HCT116 (cell line): ENCODE measurements around the gene CELA3A. TPM values are rescaled to one million over a fixed set of nuclear protein-coding genes. Genes with fewer than 3 reads are reported as not detected.
A peak's percentile ranks its signal among the peaks of the same experiment; 100 is the strongest.

Experiments used
- ATAC-seq: fragments of 200-7000 bp; cut with Tn5 transposase; 2 replicates; pipeline ENCODE4 v1.9.1; 2020; ENCODE audit warnings: mild to moderate bottlenecking, moderate library complexity
- BruUV-seq: library from RNA; stranded (reverse); fragments of 400-500 nt; replicated peaks from 2 replicates; lab custom pipeline; 2021; lab: Mats Ljungman, UMichigan
- CTCF ChIA-PET: fragments of 300-600 bp; sonication (Branson Sonifier 250); formaldehyde crosslinking; loops from one replicate; lab custom pipeline; 2021; ENCODE audit warnings: antibody characterized with exemption; lab: Charles Lee
- POLR2A ChIA-PET: fragments of 300-600, 350-600 bp; sonication (Branson Sonifier 250); formaldehyde crosslinking; loops from one replicate; lab custom pipeline; 2021; ENCODE audit warnings: antibody characterized with exemption; lab: Charles Lee
- RAD21 ChIA-PET, 2 experiments: fragments of 300-600 bp; sonication (Branson Sonifier 250); formaldehyde crosslinking; loops; one replicate each; lab custom pipeline; 2023; ENCODE audit warnings: low total read pairs in 2 of 2; ENCODE audit not compliant: uncharacterized antibody in 2 of 2, unreplicated experiment in 2 of 2, low non-redundant PET in 1 of 2; lab: Charles Lee
- DNase-seq: peaks from one replicate; pipeline ENCODE4 v3.0.0-alpha.2; 2010; ENCODE audit warnings: low read depth, low spot score
- H2AFZ ChIP-seq: fragments of 200-600 bp; shearing (Covaris generic), sonication (generic); 2 replicates; pipeline ENCODE4 v1.6.1; 2017; ENCODE audit warnings: low read depth, mixed run types, mixed read lengths, antibody characterized with exemption, low read length; ENCODE audit not compliant: poor library complexity, severe bottlenecking
- H3K27ac ChIP-seq: 2 replicates; pipeline ENCODE4 v1.5.1; 2012; ENCODE audit warnings: low read depth, low read length
- H3K27me3 ChIP-seq: fragments of 200-600 bp; sonication (generic); 2 replicates; pipeline ENCODE4 v1.6.1; 2016; ENCODE audit warnings: mixed run types, low read length, mixed read lengths; ENCODE audit not compliant: insufficient read depth
- H3K36me3 ChIP-seq, 2 experiments: fragments of 200-500 bp in 1 of 2; fragments of 200-600 bp in 1 of 2; sonication (Bioruptor generic) in 1 of 2; sonication (generic) in 1 of 2; 2 replicates each; pipeline versions ENCODE4 v1.5.1 to v1.6.1; 2014 to 2016; ENCODE audit warnings: low read length in 2 of 2, inconsistent platforms in 1 of 2, mixed read lengths in 1 of 2, mixed run types in 1 of 2; ENCODE audit not compliant: insufficient read depth in 2 of 2, control insufficient read depth in 1 of 2
- H3K4me1 ChIP-seq, 2 experiments: fragments of 200-600 bp in 1 of 2; sonication (generic) in 1 of 2; 2 replicates each; pipeline versions ENCODE4 v1.5.1 to v1.6.1; 2012 to 2017; ENCODE audit warnings: low read length in 2 of 2, inconsistent platforms in 1 of 2, mild to moderate bottlenecking in 1 of 2, mixed read lengths in 1 of 2, mixed run types in 1 of 2, moderate library complexity in 1 of 2; ENCODE audit not compliant: insufficient read depth in 2 of 2, control insufficient read depth in 1 of 2
- H3K4me2 ChIP-seq: fragments of 200-600 bp; sonication (generic); 2 replicates; pipeline ENCODE4 v1.6.1; 2017; ENCODE audit warnings: mixed run types, low read length, mixed read lengths
- H3K4me3 ChIP-seq, 2 experiments: fragments of 200-600 bp in 1 of 2; sonication (generic) in 1 of 2; replicated peaks in 1 of 2; 2 replicates each; pipeline ENCODE4 v1.5.1; 2011 to 2016; ENCODE audit warnings: low read length in 2 of 2, control low read depth in 1 of 2, low read depth in 1 of 2, mild to moderate bottlenecking in 1 of 2, mixed read lengths in 1 of 2, mixed run types in 1 of 2
- H3K79me2 ChIP-seq: fragments of 200-600 bp; sonication (generic); 2 replicates; pipeline ENCODE4 v1.6.1; 2017; ENCODE audit warnings: mild to moderate bottlenecking, mixed run types, low read length, moderate library complexity, mixed read lengths; ENCODE audit not compliant: insufficient read depth
- H3K9ac ChIP-seq: fragments of 200-600 bp; sonication (generic); 2 replicates; pipeline ENCODE4 v1.6.1; 2016; ENCODE audit warnings: low read length, mixed read lengths
- H3K9me2 ChIP-seq: fragments of 200-600 bp; sonication (generic), shearing (Covaris generic); 2 replicates; pipeline ENCODE4 v1.6.1; 2017; ENCODE audit warnings: mixed run types, mild to moderate bottlenecking, moderate library complexity; ENCODE audit not compliant: insufficient read depth
- H3K9me3 ChIP-seq, 2 experiments: fragments of 200-500 bp in 1 of 2; fragments of 200-600 bp in 1 of 2; sonication (Bioruptor generic) in 1 of 2; sonication (generic) in 1 of 2; 2 replicates each; pipeline ENCODE4 v1.6.1; 2014 to 2017; ENCODE audit warnings: low read length in 2 of 2, mixed read lengths in 2 of 2, inconsistent platforms in 1 of 2, low read depth in 1 of 2, mild to moderate bottlenecking in 1 of 2, mixed run types in 1 of 2, moderate library complexity in 1 of 2; ENCODE audit not compliant: control insufficient read depth in 1 of 2, insufficient read depth in 1 of 2
- H4K20me1 ChIP-seq: fragments of 200-600 bp; sonication (generic), shearing (Covaris generic); 2 replicates; pipeline ENCODE4 v1.6.1; 2017; ENCODE audit warnings: mixed run types, mild to moderate bottlenecking, moderate library complexity; ENCODE audit not compliant: insufficient read depth
- CBX3 ChIP-seq: IDR thresholded peaks from 2 replicates; pipeline ENCODE4 v1.6.1; 2012; ENCODE audit warnings: low read depth
- CEBPB ChIP-seq: IDR thresholded peaks from 2 replicates; pipeline ENCODE4 v1.6.1; 2012; ENCODE audit warnings: low read depth
- EGR1 ChIP-seq: IDR thresholded peaks from 2 replicates; pipeline ENCODE4 v1.6.1; 2012; ENCODE audit warnings: low read depth
- ELF1 ChIP-seq: IDR thresholded peaks from 2 replicates; pipeline ENCODE4 v1.6.1; 2012; ENCODE audit warnings: low read depth, borderline replicate concordance
- EZH2phosphoT487 ChIP-seq: fragments of 200-600 bp; IDR thresholded peaks from 2 replicates; pipeline ENCODE4 v1.6.1; 2018; ENCODE audit warnings: antibody characterized with exemption, borderline replicate concordance
- JUND ChIP-seq: IDR thresholded peaks from 2 replicates; pipeline ENCODE4 v1.6.1; 2012
- MAX ChIP-seq: IDR thresholded peaks from 2 replicates; pipeline ENCODE4 v1.6.1; 2012
- POLR2A ChIP-seq: IDR thresholded peaks from 2 replicates; pipeline ENCODE4 v1.7.0; 2011; ENCODE audit warnings: borderline replicate concordance; ENCODE audit not compliant: insufficient read depth, insufficient read length; ENCODE audit errors: extremely low read depth
- RAD21 ChIP-seq: IDR thresholded peaks from 2 replicates; pipeline ENCODE4 v1.6.1; 2012; ENCODE audit warnings: low read depth, mild to moderate bottlenecking
- SIN3A ChIP-seq: IDR thresholded peaks from 2 replicates; pipeline ENCODE4 v1.6.1; 2012; ENCODE audit warnings: low read depth
- SP1 ChIP-seq: IDR thresholded peaks from 2 replicates; pipeline ENCODE4 v1.6.1; 2012; ENCODE audit warnings: low read depth
- SRF ChIP-seq: IDR thresholded peaks from 2 replicates; pipeline ENCODE4 v1.6.1; 2012; ENCODE audit warnings: low read depth
- YY1 ChIP-seq: IDR thresholded peaks from 2 replicates; pipeline ENCODE4 v1.6.1; 2011; ENCODE audit warnings: low read length, low read depth, moderate library complexity, mild to moderate bottlenecking; ENCODE audit not compliant: insufficient replicate concordance; ENCODE audit errors: extremely low read depth
- ZBTB33 ChIP-seq: IDR thresholded peaks from 2 replicates; pipeline ENCODE4 v1.6.1; 2011; ENCODE audit warnings: mild to moderate bottlenecking, low read length, moderate library complexity; ENCODE audit not compliant: insufficient replicate concordance; ENCODE audit errors: extremely low read depth
- ZFX ChIP-seq: fragments of 450-650 bp; IDR thresholded peaks from 2 replicates; pipeline ENCODE4 v1.6.1; 2017
- intact Hi-C: fragments of 100-400 bp; cut with micrococcal nuclease; formaldehyde crosslinking; loops from 2 replicates; pipeline ENCODE4 v1.10.0; 2022
- total RNA-seq: library from RNA; stranded (reverse); gene quantifications from one replicate; pipeline ENCODE4 v1.2.1, GENCODE V29; 2021; ENCODE audit not compliant: unreplicated experiment
- TF ChIP-seq, protein P1 (sequence below): IDR thresholded peaks from 2 replicates; pipeline ENCODE4 v1.6.1; 2012; ENCODE audit warnings: low read depth
- TF ChIP-seq, protein P2 (sequence below), 3 experiments: fragments of 200-600 bp in 1 of 3; sonication (generic) in 1 of 3; IDR thresholded peaks in 2 of 3; conservative IDR thresholded peaks in 1 of 3; 2 replicates each; pipeline ENCODE4 v1.5.1; 2012 to 2017; ENCODE audit warnings: low read depth in 2 of 3, low read length in 2 of 3, antibody characterized with exemption in 1 of 3, borderline replicate concordance in 1 of 3, control low read depth in 1 of 3, mild to moderate bottlenecking in 1 of 3, mixed read lengths in 1 of 3, mixed run types in 1 of 3, moderate library complexity in 1 of 3; ENCODE audit not compliant: insufficient read depth in 1 of 3

Gene CELA3A
- total RNA-seq, 1 experiment from 2014 or later, result 9.0 TPM

DNA sequence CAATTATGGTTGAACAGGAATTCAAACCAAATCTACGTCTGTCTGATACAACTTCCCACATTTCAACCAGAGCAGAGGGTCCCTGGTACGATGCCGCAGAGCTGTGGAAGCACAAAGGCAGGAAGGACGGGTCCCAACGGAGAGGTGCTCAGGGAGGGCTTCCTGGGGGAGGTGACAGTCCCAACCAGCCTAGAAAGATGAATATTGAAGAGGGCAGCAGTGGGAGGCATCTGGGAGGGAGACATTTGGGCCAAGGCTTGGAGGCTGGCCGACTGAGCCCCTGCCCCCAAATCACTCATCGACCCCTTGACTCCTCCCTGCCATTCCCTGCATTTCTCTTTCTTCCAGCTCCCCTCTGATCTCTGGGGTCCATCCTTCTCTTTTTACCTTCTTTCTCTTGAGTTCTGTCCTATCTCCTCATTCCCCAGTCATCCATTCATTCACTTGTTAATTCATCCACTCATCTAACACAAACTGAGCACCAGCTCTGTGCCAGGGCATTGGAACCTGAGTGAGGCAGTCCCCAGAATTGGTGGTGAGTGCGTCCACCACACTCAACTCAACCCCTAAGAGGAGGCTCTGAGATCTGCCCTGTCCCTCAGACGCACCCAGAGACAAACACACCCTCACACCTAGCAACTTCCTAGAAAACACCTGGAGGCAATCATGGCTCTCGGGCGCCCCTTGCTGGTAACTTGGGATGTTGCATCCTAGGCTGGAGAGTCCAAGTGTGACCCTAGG is 37.8 kb upstream of the CELA3A start:
- Histone ChIP-seq H3K4me1 (peaks cover 3 to 13% of the 10 kb centered on the region in 2 experiments; a peak in 3 of 4 replicates), H3K27me3 (no peaks in the 10 kb centered on the region), H3K27ac (no peak overlapping the region), H4K20me1 (no peaks in the 10 kb centered on the region), H3K36me3 (no peaks in the 10 kb centered on the region), H2AFZ (peak overlapping the region; percentile 93), H3K4me3 (no peak overlapping the region), H3K9me2 (no peaks in the 10 kb centered on the region), H3K79me2 (no peaks in the 10 kb centered on the region), H3K9ac (no peak overlapping the region), H3K9me3 (no peaks in the 10 kb centered on the region), H3K4me2 (peak overlapping the region; percentile 43; the same call in 1 of the 2 replicates)
- intact Hi-C loops, result loop anchor here (1.0 to 5.0 kb wide), 3 partner anchors 91 to 306 kb away; no protein-coding TSS in a partner anchor
- POLR2A ChIA-PET, result no interaction called here
- CTCF ChIA-PET, result interaction anchor here (0.7 kb wide), 1 partner anchor 252 kb away, joined by 4 read pairs; no protein-coding TSS in a partner anchor
- BruUV-seq, result no TSS peak
- RAD21 ChIA-PET, result interaction anchor here in 1 of 2 experiments (0.6 kb wide), 1 partner anchor 126 kb away, joined by 3 read pairs; no protein-coding TSS in a partner anchor
- peak; percentile 91 for ATAC-seq
- DNase-seq, result peak; percentile 47
- TF ChIP-seq ZFX (no peak), SIN3A (no peak), YY1 (no peak), RAD21 (peak; percentile 99), POLR2A (no peak), SRF (no peak), ELF1 (no peak), CEBPB (no peak), CBX3 (0 out of 2 replicates have a peak, but pooled peaks have one; percentile 20), ZBTB33 (no peak), EGR1 (no peak), JUND (no peak), SP1 (no peak), MAX (no peak), EZH2phosphoT487 (no peak)
- TF ChIP-seq, protein P1, sequence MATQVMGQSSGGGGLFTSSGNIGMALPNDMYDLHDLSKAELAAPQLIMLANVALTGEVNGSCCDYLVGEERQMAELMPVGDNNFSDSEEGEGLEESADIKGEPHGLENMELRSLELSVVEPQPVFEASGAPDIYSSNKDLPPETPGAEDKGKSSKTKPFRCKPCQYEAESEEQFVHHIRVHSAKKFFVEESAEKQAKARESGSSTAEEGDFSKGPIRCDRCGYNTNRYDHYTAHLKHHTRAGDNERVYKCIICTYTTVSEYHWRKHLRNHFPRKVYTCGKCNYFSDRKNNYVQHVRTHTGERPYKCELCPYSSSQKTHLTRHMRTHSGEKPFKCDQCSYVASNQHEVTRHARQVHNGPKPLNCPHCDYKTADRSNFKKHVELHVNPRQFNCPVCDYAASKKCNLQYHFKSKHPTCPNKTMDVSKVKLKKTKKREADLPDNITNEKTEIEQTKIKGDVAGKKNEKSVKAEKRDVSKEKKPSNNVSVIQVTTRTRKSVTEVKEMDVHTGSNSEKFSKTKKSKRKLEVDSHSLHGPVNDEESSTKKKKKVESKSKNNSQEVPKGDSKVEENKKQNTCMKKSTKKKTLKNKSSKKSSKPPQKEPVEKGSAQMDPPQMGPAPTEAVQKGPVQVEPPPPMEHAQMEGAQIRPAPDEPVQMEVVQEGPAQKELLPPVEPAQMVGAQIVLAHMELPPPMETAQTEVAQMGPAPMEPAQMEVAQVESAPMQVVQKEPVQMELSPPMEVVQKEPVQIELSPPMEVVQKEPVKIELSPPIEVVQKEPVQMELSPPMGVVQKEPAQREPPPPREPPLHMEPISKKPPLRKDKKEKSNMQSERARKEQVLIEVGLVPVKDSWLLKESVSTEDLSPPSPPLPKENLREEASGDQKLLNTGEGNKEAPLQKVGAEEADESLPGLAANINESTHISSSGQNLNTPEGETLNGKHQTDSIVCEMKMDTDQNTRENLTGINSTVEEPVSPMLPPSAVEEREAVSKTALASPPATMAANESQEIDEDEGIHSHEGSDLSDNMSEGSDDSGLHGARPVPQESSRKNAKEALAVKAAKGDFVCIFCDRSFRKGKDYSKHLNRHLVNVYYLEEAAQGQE, result no peak
- TF ChIP-seq, protein P2, sequence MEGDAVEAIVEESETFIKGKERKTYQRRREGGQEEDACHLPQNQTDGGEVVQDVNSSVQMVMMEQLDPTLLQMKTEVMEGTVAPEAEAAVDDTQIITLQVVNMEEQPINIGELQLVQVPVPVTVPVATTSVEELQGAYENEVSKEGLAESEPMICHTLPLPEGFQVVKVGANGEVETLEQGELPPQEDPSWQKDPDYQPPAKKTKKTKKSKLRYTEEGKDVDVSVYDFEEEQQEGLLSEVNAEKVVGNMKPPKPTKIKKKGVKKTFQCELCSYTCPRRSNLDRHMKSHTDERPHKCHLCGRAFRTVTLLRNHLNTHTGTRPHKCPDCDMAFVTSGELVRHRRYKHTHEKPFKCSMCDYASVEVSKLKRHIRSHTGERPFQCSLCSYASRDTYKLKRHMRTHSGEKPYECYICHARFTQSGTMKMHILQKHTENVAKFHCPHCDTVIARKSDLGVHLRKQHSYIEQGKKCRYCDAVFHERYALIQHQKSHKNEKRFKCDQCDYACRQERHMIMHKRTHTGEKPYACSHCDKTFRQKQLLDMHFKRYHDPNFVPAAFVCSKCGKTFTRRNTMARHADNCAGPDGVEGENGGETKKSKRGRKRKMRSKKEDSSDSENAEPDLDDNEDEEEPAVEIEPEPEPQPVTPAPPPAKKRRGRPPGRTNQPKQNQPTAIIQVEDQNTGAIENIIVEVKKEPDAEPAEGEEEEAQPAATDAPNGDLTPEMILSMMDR (IDR thresholded peaks at IDR 0.05 in 2 of 3, conservative IDR thresholded peaks at IDR 0.05 in 1 of 3; ENCODE audit: borderline replicate concordance in 1 of 3, insufficient read depth in 1 of 3, low read depth in 2 of 3, low read length in 2 of 3), result peak; percentile 91 to 97 (median 92)
